GM12874 (cell line): ENCODE data around the gene EYS.

ENCODE experiments used
- CTCF ChIP-seq: IDR thresholded peaks from 2 replicates; pipeline ENCODE4 v1.5.1; 2011; ENCODE audit warnings: low read depth, mild to moderate bottlenecking, control low read depth, low read length, moderate library complexity; ENCODE audit not compliant: insufficient read depth

EYS gene

DNA sequence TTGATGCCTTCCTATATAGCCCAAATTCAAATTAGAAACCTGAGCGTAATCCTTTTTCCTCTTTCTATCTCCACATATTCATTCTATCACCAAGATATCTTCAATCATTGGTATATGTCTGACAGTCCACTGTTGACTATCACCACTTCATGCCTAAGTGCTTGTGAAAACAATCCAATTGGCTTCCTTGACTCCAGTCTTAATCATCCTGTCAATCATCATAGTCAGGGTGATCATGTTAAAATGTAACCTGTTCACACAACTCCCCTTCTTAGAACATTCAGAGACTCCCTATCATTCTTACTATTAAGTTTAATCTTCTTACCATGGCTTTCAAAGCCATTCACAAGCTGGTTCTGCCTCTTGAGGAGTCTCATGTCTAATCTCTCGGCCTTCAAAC is 1454.8 kb downstream of the EYS start:
- TF ChIP-seq CTCF = no peak

DNA sequence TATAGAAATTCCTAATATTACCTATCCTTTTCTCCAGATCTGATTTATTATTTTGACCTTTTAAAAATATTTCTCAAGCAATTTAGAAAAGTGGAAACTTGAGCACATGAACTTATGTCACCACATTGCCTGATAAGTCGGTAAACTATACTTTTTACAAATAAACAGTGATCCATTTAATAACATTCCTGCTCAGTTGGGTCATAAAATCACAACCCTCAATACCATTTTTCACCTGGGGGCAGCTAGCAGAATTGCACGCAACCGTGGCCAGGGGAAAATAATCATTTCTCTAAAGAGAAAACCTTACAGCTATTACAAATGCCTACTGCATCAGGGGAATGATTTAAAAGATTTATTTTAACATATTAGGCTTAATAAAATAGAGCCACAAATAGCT is 1456.9 kb downstream of the EYS start:
- no peak for TF ChIP-seq CTCF

DNA sequence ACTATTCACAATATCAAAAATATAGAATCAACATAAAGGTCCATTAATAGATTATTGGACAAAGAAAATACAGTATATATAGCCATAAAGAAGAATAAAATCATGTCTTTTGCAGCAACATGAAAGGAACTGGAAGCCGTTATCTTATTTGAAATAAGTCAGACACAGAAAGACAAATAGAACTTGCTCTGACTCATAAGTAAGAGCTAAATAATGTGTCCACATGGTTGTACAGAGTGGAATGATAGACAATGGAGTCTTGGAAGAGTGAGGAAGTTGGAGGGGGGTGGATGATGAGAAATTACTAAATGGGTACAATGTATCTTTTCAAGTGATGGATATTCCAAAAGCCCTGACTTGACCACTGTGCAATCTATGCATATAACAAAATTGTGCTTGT is 1457.9 kb downstream of the EYS start:
- TF ChIP-seq CTCF = no peak

GRCh38 chr6:64243618-64244017 is 1463.4 kb downstream of the EYS start:
- TF ChIP-seq CTCF = no peak

DNA sequence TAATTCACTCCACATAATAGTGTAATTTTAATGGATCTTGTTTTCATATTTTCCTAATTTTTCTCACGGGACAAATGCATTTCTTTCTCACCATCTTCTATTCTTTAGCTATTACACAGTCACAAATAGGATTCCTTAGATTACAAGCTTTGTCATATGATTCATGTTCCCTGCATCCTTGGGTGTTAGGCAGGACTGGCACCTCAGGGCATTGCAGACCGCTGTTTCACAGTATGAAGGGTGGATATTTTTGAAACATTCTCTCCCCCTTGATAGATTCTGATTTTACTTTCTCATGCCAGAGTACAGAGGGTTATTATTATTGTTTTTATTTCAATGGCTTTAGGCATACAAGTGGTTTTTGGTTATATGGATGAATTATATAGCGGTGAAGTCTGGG is 1469.0 kb downstream of the EYS start:
- TF ChIP-seq CTCF = no peak

- no peak for TF ChIP-seq CTCF
Observed at GRCh38 chr6:64233746-64234145, 1473.3 kb downstream of the EYS start.

- TF ChIP-seq CTCF = no peak
Observed at GRCh38 chr6:64231928-64232327, 1475.1 kb downstream of the EYS start.

DNA sequence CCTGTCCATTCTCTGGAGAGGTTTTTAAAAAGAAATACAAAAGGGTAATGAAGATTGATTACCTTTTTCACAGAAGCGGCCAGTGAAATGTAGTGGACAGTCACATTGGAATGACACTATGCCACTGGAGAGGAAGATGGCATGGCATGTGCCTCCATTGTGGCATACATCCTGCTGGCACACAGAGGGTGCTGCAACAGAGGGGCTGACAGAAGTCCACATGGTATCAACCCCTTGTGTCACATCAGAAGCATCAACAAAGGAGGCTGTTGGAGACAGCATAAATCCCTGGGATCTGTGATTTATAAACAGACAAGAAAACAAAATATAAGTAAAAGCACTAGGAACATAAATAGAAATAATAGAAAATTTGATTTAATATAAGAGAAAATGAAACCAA is 1476.5 kb downstream of the EYS start:
- no peak for TF ChIP-seq CTCF
